ENCODE measurements around the gene RPTOR.

DNA sequence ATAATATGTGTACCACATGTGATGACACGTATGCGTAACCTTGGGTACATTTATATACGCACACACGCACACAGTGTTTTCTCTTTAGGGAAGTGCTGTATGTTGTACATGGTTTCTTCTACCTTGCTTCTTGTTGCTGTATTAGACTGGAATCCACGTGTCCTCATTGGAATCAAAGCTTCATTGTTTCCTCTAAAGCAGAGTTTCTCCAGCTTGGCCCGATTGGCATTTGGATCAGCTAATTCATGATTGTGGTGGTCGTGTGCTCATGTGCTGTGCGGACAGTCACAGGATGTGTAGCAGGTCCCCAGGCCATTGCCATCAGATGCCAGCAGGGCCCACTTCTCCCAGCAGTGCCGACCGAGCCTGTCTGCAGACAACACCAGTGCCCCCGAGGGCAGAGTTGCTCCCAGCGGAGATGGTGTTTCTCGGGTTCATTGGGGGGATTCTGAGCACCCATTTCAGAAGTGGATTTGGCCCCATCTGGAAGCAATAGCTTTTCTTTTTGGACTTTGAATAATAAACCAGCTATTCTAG, 148.4 kb downstream of the RPTOR start:
- TF ChIP-seq CTCF (IDR thresholded peaks at IDR 0.05; ENCODE audit: borderline replicate concordance, extremely low read depth, low read length, poor library complexity, severe bottlenecking) (peak; percentile 22), EZH2 (IDR thresholded peaks at IDR 0.05; ENCODE audit: borderline replicate concordance, low read depth, low read length, severe bottlenecking) (no peak)
